Dermis blood vessel endothelial cell (primary cell): ENCODE measurements around the gene LIPN. TPM values are rescaled to one million over a fixed set of nuclear protein-coding genes. Genes with fewer than 3 reads are reported as not detected.

Experiments
- total RNA-seq: library from RNA; depleted of rRNA; stranded (reverse); fragments of >200 nt; gene quantifications from 2 replicates; pipeline ENCODE4 v1.2.3, GENCODE V29; 2014

Gene LIPN
- total RNA-seq, 1 donor from 2014 or later = not detected

Other genes starting within 250 kb of the LIPN start
- gene RNLS, start 176.7 kb upstream of the LIPN start, total RNA-seq = 0.51 and 2.7 TPM in 2 replicates
- gene LIPJ, start 173.3 kb upstream of the LIPN start, total RNA-seq = not detected in 2 replicates
- gene LIPF, start 95.6 kb upstream of the LIPN start, total RNA-seq = not detected in 2 replicates
- gene LIPK, start 53.8 kb upstream of the LIPN start, total RNA-seq = not detected in 2 replicates
- not detected in 2 replicates for gene LIPM, start 42.7 kb downstream of the LIPN start, total RNA-seq
- gene ANKRD22, start 91.8 kb downstream of the LIPN start, total RNA-seq = not detected in 2 replicates
- 1.0 and 1.4 TPM in 2 replicates for gene STAMBPL1, start 120.2 kb downstream of the LIPN start, total RNA-seq
- 13.1 and 25.5 TPM in 2 replicates for gene ACTA2, start 192.8 kb downstream of the LIPN start, total RNA-seq
- gene FAS, start 230.8 kb downstream of the LIPN start, total RNA-seq = 16.5 and 19.2 TPM in 2 replicates